Activated CD8-positive, alpha-beta memory T cell treated with anti-CD3 and anti-CD28 coated beads for 36 hours (primary cell): Measurements from ENCODE around the gene CEACAM3. TPM values are rescaled to one million over a fixed set of nuclear protein-coding genes. Genes with fewer than 3 reads are reported as not detected.
"Not testable (repeated sequence)": the region's sequence is repeated elsewhere in the genome, so short reads cannot be mapped to it uniquely, and the experiment has no call there.

Experiments used
- CTCF ChIA-PET: fragments of 350-600 bp; sonication (Branson Sonifier 250); formaldehyde crosslinking; loops from one replicate; lab custom pipeline; 2021; ENCODE audit warnings: antibody characterized with exemption; lab: Charles Lee
- POLR2A ChIA-PET: fragments of 350-600 bp; sonication (Branson Sonifier 250); formaldehyde crosslinking; loops from one replicate; lab custom pipeline; 2021; ENCODE audit warnings: antibody characterized with exemption; lab: Charles Lee
- total RNA-seq, 2 experiments: library from RNA; stranded (reverse); gene quantifications; one replicate each; pipeline ENCODE4 v1.2.3, GENCODE V29; 2021

The CEACAM3 gene
- total RNA-seq, 2 experiments from 2014 or later, result not detected

DNA sequence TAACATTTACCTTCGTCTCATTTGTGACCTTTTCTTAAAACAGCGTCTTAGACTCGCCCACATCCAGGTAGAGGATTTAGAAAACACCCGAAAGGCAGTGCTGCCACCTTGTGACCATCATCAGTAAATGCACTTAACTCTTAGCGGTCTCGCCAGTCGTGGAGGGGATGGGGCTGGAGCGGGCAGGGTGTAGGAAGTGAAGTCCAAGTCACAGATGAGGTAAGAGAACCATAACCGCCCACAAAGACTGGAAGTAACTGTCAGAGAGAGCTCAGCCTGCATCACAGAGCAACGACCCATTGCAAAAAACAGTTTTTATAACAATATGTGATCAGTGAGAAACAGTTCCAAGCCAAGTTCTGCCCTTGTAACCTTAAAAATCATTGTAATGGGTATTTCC lies 10.7 kb upstream of the CEACAM3 start:
- POLR2A ChIA-PET, result no interaction called here
- CTCF ChIA-PET, result interaction anchor here (0.7 to 5.4 kb wide), 17 partner anchors 9 to 1176 kb away, joined by 3 to 38 read pairs (median 4); partner anchors contain the start of gene CEACAM6

DNA sequence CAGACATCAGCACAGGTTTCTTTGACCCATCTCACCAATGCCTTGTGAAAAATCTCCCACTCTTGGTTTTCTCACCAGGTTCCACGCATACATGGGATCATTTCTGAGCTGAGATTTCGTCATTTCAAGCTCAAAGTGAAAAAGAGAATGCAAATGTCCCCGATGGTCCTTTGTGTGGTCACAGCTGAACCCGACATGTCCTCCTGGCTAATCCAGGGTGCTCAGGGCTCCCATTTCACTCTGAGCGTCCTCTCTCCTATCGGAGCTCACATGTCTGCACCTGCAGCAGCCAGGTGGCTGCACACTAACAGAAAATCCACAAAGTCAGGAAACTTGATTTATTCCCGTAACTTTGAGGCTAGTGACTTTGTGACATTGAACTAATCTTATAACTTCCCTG lies 9.3 kb upstream of the CEACAM3 start:
- ChIA-PET CTCF (interaction anchor here (0.6 to 5.4 kb wide), 2 partner anchors 34 to 304 kb away, joined by 3 to 38 read pairs; partner anchors contain the start of gene CEACAM6), POLR2A (no interaction called here)

DNA sequence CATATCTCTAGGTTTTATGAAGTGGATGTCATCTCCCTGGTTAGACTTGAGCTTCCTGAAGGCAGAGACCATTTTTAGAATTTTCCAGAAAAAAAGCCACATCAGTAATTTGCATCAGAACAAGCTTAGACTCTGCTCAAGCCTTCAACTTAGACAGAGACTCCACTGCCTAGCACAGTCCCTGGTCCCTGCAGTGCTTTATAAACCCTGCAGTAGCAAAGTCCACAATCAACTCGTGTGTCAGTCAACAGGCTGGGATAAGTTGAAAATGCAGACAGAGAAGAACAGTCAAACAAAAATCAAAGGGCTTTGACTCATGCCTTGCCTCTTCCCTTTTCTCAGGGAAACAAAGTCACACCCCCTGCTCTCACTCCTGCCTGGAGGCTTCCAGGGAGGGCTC lies 7.9 kb upstream of the CEACAM3 start:
- CTCF ChIA-PET, POLR2A ChIA-PET: not testable (repeated sequence)

DNA sequence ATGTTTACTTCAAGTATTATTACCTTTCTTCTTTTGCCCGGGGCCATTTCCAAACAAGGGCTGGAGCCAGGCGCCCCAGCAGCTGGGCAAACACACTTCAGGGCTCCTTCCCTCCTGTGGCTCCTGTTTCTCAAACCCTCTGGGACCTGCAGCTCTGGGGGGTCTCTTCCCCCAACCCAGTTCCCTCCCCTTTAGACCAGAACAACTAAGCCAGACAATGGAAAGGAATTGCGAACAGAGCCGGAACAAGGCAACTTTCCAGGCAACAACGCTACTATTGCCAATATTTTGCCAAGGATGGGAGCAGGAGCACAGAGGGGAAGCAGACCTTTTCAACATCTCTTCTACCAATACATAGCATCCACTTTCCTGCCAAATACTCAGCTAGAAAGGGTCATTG lies 7.3 kb upstream of the CEACAM3 start:
- CTCF ChIA-PET, POLR2A ChIA-PET: not testable (repeated sequence)

DNA sequence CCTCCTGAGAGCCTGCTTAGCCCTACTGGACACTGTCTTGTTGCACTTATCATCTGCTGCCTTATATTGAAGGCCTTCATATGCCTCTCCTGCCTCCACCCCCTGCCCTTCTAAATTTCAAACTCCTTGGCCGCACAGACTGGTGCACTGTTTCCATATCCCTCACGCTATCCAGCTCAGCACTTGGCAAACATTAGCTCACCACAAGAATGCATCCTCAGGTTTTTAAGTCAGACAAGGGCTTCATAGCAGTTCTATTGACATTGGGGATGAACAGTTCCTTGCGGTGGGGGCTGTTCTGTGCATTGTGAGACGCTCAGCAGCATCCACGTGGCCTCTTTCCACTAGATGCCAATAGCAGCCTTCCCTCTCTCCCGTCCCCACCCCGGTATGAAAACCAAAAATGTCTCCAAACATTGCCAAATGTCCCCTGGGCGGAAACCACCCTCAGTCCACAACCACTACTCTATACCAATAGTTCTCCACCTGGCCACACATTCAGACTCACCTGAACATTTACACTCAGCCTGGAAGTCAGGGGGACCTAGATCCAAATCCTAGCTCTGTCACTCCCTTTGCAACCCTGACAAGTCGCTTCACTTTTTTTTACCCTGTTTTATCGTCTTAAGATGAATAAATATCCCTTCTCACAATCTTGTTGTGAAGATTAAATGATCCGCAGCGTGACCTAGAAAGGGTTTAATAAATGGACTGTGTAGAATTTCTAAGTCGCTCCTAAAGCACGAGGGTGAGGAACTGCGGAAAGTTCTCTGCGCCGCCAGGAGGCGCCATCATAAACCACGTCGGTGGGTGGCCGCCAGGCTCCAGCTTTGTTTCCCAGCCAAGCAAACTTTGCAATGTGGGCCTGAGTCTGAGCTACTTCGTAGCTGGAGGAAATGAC lies 3.6 kb upstream of the CEACAM3 start:
- POLR2A ChIA-PET, result no interaction called here
- CTCF ChIA-PET, result interaction anchor here (0.5 to 6.6 kb wide), 18 partner anchors 8 to 1305 kb away, joined by 3 to 60 read pairs (median 3); partner anchors contain the start of gene ERFL

DNA sequence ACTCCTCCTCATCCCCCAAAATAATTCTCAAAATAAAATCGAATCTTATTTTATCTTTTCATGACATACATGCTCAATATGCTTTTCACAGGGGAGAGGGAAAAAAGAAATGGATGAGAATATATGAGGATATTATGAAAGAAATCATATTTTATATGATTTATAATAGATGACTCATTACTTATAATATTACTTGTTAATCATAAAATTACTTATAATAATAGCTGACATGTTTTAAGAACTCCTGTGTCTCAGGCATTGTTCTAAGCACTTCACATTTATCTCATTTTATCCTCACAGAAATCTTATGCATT lies 3.0 kb upstream of the CEACAM3 start:
- ChIA-PET CTCF (interaction anchor here (0.5 to 6.6 kb wide), 16 partner anchors 9 to 1306 kb away, joined by 3 to 60 read pairs (median 3); partner anchors contain the start of gene ERFL), POLR2A (no interaction called here)

DNA sequence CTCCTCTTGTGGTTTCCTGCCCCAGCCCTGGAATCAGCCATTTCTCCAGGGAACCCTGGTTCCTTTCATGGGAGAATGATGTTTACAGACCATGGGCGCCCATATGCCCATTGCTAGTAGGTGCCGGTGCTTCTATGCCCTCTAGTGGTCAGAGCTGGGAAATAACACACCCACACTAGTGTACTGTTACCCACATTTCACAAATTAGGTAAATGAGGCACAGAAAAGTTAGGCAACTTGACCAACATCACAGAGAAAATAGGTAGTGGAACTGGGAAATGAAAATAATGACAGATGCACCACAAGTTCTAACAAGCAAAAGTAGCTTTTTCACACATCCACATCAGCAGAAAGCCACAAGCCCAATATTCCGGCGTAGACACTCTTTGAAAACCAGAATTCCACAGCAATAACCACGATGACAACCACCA lies 1.3 kb upstream of the CEACAM3 start:
- POLR2A ChIA-PET, result no interaction called here
- CTCF ChIA-PET, result interaction anchor here (0.5 to 6.6 kb wide), 16 partner anchors 9 to 1853 kb away, joined by 3 to 60 read pairs (median 5); no protein-coding TSS in a partner anchor

DNA sequence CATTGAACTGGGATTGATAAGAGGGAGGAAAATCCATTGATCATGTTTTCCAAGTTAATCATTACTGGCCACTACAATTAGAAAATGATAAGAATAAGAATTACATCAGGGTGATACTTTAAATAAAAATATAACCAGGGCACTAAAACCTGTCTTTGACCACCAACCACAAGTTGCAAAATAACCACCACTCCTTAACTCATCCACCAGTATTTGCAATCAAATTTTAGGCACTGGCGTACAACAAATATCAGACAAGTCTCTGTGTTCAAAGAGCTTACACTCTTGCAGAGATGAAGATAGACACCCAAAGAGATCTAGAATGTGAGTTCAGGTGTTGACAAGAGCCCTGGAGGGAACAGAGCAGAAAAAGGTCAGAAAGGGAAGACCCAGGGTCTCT lies 514 bp downstream of the CEACAM3 start:
- CTCF ChIA-PET, result interaction anchor here (0.5 kb wide), 1 partner anchor 21 kb away, joined by 6 read pairs; no protein-coding TSS in a partner anchor
- POLR2A ChIA-PET, result no interaction called here

DNA sequence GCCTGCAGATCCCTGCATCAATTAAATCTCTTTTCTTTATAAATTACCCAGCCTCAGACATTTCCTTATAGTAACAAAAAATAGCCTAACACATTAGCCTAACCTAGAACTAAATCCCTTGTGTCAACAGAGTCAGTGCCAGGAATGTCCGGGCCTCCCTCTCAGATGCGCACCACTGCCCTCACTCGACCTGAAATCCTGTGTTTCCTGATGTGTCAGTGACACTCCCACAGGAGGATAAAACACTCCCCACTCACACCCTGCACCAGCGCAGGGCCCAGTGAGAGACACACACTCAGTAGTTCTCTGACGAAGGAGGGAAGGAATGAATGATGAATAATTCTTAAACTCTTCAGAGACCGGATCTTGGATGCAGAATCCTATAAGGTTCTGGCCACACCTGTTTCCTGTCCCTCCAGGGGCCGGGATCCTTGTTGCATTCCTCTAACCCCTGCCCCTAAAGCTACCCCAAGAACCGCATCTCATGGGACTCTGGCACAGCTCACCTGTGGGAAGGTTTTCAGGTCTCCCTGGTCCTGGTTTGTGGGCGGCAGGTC lies 3.1 kb downstream of the CEACAM3 start:
- ChIA-PET CTCF (no interaction called here), POLR2A (no interaction called here)

DNA sequence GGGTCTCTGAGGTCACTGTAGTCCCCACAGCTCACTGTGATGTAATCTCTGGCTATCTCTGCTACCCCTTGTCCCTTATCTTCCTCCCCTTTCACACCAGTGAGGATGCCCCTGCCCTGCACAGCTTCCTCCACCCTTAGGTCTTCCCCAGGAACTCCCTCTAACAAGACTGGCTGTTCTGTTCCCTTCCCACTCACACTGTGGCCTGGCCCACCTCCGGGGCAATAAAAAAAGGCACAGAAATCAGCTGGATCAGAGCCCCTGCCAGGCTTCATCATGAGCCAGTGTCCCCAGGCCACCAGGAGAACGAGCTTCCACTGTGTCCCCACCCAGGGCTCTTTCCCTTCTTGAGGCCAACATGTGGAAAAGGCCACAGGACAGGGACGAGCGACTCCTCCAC lies 4.6 kb downstream of the CEACAM3 start:
- POLR2A ChIA-PET, result no interaction called here
- CTCF ChIA-PET, result interaction anchor here (1.3 to 1.5 kb wide), 2 partner anchors 16 to 35 kb away, joined by 4 read pairs; no protein-coding TSS in a partner anchor

DNA sequence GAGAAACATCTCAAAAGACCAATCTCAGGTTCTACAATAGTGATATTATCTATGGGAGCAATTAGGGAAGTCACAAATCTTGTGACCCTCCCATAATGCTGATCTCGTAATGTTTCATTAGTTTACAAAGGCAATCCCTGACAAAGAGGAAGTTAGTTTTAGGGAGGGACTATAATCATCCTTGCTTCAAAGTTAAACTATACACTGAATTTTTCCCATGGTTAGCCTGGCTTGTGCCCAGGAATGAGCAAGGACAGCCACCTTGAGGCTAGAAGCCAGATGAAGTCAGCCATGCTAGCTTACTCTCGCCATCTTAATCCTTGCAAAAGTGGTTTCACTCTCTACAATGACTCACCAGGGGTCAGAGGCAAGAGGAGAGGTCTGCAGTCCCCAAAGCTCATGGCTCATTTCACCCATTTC lies 5.4 kb downstream of the CEACAM3 start:
- ChIA-PET CTCF (interaction anchor here (1.0 to 1.3 kb wide), 4 partner anchors 9 to 17 kb away, joined by 3 to 5 read pairs (median 4); no protein-coding TSS in a partner anchor), POLR2A (no interaction called here)

DNA sequence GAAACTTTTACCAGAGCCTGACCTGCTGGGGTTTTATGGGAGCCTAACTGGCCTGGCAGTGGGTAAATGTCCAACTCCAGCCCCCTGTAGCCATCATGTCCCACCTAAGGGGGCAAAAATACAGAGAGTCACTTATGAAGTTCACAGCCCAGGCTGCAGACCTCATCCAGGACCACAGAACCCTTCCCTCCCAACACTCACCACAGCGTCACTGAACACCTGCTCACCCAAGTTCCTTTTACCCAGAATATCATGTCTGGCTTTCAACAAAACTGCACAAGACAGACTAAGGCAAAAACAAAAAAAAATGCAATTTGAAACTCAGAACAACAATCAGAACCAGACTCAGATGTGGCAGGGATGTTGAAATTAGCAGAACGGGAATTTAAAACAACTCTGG lies 6.4 kb downstream of the CEACAM3 start:
- ChIA-PET POLR2A (interaction anchor here (0.6 kb wide), 1 partner anchor 437 kb away, joined by 4 read pairs; no protein-coding TSS in a partner anchor), CTCF (interaction anchor here (0.6 to 1.3 kb wide), 5 partner anchors 10 to 1815 kb away, joined by 3 to 5 read pairs (median 3); no protein-coding TSS in a partner anchor)

DNA sequence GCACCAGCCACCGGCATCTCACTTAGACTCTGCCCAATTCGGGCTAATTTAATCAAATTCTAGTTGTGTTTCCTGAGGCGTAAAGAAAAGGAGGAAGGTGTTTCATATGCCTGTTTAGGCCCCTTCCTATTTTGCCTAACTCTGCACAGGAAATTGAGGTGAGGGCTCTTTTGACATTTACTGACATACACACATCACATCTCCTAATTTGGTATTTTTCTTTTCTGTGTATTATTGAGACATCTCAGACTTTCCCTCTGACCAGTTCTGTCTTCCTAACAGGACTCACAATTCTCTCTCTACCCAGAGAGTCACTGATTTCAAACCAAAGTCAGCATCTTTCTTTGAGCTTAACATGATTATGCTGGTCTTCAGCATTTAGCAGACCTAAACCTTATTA lies 7.9 kb downstream of the CEACAM3 start:
- ChIA-PET CTCF (interaction anchor here (1.0 to 1.2 kb wide), 2 partner anchors 9 to 31 kb away, joined by 3 to 4 read pairs; no protein-coding TSS in a partner anchor), POLR2A (no interaction called here)

DNA sequence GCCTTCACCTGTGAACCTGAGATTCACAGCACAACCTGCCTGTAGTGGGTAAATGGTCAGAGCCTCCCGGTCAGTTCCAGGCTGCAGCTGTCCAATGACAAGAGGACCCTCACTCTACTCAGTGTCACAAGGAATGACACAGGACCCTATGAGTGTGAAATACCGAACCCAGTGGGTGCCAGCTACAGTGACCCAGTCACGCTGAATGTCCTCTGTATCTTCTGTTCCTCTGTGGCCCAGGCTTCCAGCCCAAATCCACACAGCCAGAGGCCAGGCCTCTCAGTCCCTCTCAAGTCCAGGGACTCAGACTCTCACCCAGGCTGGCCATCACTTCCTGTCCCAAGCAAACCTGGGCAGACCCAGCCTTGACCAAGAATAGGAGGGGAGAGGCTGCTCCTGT lies 10.8 kb downstream of the CEACAM3 start:
- ChIA-PET POLR2A (no interaction called here), CTCF (no interaction called here)

DNA sequence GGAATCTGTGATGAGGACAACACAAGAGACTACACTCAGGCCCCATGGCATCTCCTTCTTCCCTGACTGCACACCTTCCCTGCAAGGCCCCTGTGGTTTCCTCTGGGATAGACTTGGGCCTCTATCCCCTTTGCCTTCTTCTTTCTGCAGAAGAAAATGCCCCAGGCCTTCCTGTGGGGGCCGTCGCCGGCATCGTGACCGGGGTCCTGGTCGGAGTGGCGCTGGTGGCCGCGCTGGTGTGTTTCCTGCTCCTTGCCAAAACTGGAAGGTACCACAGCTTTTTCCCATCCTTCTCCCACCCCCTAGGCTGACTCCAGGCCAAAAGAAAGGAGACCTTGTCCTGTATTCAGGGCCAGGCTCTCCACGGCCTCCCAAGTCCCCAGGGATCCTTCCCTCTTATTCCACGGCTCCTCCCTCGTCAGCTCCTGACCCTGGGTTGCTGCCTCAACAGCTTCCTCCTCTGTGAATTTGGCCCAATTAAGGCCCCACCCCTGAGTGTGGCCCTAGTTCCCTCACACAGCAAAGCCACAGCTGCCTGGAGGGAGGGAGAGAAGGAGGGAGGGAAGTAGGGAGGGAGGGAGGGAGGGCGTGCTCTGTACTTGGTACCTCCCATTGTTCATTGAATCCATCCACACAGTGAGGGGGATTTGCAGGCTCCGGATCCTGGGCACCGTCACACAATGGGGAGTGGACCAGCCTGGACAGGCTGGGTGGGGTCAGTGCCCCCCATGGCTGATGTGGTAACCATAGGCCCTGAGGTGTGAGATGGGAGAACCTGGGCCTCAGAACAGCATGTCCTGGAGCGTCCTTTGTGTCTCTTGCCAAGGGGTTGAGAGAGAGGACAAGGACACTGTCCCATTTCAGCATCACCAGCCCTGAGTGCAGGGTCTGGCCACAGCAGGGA lies 12.5 kb downstream of the CEACAM3 start:
- ChIA-PET POLR2A (no interaction called here), CTCF (no interaction called here)

DNA sequence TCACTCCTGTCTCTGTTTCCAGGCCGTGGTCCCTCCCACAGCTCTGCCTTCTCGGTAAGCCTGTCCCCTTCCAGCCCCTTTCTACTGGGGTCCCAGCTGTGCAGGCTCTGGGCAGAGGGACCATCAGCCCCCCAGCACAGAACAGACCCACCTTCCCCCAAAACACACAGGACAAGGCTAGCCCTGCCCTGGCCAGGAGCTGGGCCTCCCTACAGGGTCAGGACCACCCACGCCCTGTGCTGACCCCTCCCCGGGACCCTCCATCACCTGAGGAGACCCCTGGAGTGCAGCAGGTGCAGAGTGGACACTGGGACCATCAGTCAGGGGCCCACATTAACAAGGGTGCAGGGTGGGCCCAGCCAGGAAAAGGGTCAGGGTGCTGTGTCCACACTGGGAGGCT lies 13.9 kb downstream of the CEACAM3 start:
- ChIA-PET POLR2A (no interaction called here), CTCF (interaction anchor here (1.2 to 2.0 kb wide), 2 partner anchors 17 to 57 kb away, joined by 3 to 8 read pairs; no protein-coding TSS in a partner anchor)

DNA sequence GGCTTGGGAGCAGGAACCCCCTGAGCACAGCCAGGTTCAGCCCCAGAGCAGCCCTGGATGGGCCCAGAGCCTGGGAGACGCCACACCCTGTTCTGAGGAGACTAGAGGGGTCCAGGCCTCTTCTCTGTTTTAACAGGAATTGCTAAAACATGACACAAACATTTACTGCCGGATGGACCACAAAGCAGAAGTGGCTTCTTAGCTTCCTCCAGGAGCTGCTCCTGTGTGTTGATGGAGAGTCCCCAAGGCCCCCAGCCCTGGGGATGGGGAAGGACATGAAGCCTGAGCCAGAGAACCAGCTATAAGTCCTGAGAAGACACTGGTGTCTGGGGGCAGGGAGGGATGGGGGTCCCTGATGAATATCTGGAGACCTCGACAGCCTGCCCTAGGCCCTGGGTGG lies 14.6 kb downstream of the CEACAM3 start:
- POLR2A ChIA-PET, result no interaction called here

DNA sequence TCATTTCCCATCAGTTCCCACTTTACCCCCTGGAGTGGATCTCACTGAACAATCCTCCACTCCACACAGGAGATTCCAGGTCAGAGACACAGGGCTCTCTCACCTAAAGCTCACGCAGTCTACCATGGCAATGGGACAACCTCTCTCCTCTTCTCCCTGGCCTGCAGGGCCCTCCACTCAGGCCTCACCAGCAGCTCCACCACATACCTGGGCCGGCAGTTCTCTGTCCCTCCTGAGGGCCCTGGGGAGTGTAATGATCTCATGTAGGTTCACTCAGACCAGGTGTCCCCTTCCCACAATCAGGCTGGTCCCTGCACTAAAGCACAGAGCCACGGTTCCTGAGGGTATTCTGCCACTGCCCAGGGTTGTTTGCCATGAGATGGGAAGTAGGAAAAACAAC lies 15.6 kb downstream of the CEACAM3 start:
- ChIA-PET POLR2A (no interaction called here), CTCF (no interaction called here)

More for the DNA sequence above, 14.6 kb downstream of the CEACAM3 start:
- CTCF ChIA-PET, result interaction anchor here (1.1 to 2.0 kb wide), 3 partner anchors 10 to 58 kb away, joined by 3 to 8 read pairs (median 3); no protein-coding TSS in a partner anchor

DNA sequence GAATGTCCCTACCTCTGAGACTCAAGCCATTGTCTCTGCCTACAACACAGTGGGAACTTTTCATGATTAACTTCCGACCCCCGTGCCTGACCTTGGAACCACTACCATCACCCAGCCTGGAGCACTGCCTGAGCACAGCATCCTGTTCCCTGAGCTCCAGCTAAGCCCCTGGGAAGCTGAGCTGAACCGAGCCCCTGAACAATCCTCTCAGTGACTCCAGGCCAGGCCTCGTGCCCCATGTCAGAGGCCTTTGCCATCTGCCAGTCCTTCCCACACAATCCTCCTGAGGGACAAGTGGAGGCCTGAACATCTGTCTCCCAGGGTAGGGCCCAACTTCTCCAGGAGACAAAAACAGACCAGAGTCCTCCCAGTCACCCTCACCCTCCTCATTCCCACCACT lies 17.5 kb downstream of the CEACAM3 start:
- ChIA-PET CTCF (interaction anchor here (1.5 kb wide), 1 partner anchor 12 kb away, joined by 3 read pairs; no protein-coding TSS in a partner anchor), POLR2A (no interaction called here)
